Loucy (cell line): ENCODE results near the gene TSTD2.

Source experiments
- EZH2phosphoT487 ChIP-seq: fragments of 200-600 bp; IDR thresholded peaks from 2 replicates; pipeline ENCODE4 v1.6.1; 2018; ENCODE audit warnings: antibody characterized with exemption, mild to moderate bottlenecking, moderate library complexity, borderline replicate concordance
- TF ChIP-seq, protein P1 (sequence below): fragments of 200-600 bp; sonication (generic); conservative IDR thresholded peaks from 2 replicates; pipeline ENCODE4 v1.5.1; 2014; ENCODE audit warnings: mild to moderate bottlenecking, antibody characterized with exemption, low read length

DNA sequence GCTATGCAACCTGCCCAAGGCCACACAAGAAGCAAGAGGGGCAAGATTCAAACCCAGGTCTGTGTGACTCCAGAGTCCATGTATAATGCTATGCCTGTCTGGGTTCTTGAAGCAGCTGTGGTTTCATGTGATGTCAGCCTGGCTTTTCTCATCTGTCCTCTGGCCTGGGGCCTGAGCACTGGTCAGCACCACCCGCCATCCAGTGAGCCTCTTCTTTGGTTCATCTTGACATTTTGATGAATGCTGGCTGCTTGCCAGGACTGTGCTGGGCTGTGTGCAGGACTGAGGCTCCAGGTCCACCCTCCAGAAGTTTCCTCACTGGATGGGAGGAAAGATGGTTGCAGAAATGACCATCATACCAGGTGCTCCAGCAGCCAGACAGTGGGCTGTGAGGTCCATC is 61.5 kb downstream of the TSTD2 start:
- no peak for TF ChIP-seq EZH2phosphoT487
- TF ChIP-seq, protein P1, sequence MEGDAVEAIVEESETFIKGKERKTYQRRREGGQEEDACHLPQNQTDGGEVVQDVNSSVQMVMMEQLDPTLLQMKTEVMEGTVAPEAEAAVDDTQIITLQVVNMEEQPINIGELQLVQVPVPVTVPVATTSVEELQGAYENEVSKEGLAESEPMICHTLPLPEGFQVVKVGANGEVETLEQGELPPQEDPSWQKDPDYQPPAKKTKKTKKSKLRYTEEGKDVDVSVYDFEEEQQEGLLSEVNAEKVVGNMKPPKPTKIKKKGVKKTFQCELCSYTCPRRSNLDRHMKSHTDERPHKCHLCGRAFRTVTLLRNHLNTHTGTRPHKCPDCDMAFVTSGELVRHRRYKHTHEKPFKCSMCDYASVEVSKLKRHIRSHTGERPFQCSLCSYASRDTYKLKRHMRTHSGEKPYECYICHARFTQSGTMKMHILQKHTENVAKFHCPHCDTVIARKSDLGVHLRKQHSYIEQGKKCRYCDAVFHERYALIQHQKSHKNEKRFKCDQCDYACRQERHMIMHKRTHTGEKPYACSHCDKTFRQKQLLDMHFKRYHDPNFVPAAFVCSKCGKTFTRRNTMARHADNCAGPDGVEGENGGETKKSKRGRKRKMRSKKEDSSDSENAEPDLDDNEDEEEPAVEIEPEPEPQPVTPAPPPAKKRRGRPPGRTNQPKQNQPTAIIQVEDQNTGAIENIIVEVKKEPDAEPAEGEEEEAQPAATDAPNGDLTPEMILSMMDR = no peak
